CD4-positive, alpha-beta T cell treated with Interleukin-4 for 4 hours (primary cell): ENCODE data around the gene PHLDB2.

Experiments
- DNase-seq: peaks from one replicate; pipeline ENCODE4 v3.0.0-alpha.2; 2020

Gene PHLDB2

GRCh38 chr3:111967651-111968274 is 108.7 kb downstream of the PHLDB2 start:
- DNase-seq, result peak; percentile 78

GRCh38 chr3:111968319-111969054 is 109.4 kb downstream of the PHLDB2 start:
- DNase-seq, result no peak

- no peak for DNase-seq
These were observed 111.3 kb downstream of the PHLDB2 start for GRCh38 chr3:111970376-111970775.

DNA sequence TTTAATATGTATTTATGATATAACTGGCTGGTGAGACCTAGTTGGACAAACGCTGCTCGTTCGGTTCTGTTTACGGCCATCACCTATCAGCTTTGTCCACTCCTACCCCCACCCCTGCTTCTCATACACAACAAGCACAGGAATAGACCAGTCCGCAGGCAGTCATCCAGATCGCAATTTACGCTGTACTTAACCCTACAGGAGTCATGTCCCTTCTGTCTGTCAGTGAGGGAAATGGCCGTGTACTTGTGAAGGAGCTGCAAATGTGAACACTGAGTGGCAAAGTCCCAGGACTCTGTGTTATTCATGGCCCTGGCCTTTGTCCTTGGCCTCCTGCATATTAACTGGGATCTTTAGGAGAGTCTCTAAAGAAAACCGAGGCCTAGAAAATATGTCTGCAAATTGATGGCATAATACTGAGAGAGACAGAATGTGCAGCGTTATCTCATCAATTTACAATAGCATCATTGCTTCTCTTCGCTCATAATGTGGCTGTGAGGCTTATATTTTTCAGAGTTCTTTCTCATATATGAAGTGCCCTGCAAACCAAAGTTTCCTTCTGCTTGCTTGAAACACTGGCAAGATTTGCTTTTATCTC is 112.6 kb downstream of the PHLDB2 start:
- DNase-seq, result no peak

DNA sequence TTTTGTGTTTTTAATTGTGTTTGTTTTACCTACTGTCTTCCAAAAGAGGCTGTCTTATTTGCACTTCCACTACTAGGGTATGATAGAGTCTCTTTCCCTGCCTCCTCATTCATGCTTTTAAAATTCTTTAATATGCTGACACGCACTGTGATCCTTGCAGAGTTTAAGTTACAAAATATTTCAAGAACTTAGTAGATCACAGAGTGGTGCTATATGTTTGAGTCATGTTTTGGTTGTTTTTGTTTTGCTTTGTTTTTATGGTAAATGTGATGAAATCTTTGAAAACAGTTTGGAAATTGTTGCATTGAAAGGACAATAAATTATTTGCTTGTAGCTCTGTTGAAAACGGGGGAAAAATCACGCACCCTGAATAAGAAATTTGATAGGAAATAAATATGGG is 113.8 kb downstream of the PHLDB2 start:
- DNase-seq, result no peak

GRCh38 chr3:111975131-111975530 is 116.1 kb downstream of the PHLDB2 start:
- no peak for DNase-seq

GRCh38 chr3:111976254-111976653 is 117.2 kb downstream of the PHLDB2 start:
- DNase-seq, result no peak

- peak; percentile 97 for DNase-seq
These were observed 119.7 kb downstream of the PHLDB2 start, which contains the start of gene ABHD10 for GRCh38 chr3:111978583-111979433. Gene ABHD10, plus strand, starts transcription at chr3:111979026. Its CDS starts 36 bp downstream, at chr3:111979062.

DNA sequence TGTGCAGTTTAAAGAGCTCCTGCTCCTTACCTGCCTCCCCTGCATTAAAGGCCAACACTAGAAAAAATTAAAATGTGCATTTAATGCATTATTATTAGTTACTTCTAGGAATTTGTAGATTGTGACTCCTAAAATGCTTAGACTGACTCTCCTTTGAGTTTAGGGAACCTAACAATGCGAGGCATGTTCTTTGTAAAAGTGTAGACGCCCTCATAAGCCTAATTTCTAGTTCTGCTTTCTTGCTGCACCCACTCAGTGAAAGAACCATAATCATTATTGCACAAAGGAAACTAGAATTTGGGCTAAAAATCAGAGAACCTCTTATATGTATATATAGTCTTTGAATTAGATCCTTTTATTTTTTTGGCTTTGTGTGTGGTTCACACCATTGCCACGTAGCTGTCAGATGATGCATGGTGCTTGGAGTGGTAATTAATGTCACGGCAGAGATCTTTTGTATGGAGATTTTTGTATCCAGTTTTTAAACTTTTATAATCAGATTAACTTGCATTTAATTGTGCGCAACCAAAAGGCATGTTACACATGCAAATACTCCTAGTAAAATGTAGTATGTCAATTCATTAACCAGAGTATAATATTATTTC is 120.5 kb downstream of the PHLDB2 start:
- peak; percentile 10 for DNase-seq

GRCh38 chr3:111980716-111981456 is 121.8 kb downstream of the PHLDB2 start:
- DNase-seq, result no peak

DNA sequence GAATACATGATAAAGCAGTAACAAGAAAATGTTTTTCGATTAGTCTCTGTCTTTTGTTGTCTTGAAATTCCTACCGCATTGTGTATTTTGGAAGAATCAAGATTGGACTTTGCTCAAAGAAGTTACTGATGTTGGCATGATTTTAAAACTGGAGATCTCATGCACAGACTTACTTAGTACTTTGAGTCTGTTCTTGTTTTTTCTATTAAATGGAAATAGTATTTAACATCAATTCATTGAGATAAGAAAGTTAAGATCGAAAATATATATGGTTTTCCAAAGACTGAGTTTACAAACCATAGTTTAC is 122.3 kb downstream of the PHLDB2 start:
- DNase-seq, result no peak

GRCh38 chr3:111984636-111985298 is 125.7 kb downstream of the PHLDB2 start:
- no peak for DNase-seq

DNA sequence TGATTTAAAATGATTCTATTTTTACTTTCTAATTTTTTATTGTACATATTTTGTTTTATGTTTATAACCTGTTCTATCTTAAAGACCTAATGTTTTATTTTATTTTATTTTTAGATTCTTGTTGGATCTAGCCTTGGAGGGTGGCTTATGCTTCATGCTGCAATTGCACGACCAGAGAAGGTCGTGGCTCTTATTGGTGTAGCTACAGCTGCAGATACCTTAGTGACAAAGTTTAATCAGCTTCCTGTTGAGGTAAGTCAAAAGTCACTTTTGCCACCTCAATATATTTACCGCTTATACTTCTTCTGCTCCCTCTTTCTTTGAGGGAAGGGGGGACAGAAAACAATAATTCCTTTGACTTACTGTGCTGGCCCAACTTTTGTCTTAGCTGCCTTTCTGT is 127.7 kb downstream of the PHLDB2 start:
- no peak for DNase-seq

DNA sequence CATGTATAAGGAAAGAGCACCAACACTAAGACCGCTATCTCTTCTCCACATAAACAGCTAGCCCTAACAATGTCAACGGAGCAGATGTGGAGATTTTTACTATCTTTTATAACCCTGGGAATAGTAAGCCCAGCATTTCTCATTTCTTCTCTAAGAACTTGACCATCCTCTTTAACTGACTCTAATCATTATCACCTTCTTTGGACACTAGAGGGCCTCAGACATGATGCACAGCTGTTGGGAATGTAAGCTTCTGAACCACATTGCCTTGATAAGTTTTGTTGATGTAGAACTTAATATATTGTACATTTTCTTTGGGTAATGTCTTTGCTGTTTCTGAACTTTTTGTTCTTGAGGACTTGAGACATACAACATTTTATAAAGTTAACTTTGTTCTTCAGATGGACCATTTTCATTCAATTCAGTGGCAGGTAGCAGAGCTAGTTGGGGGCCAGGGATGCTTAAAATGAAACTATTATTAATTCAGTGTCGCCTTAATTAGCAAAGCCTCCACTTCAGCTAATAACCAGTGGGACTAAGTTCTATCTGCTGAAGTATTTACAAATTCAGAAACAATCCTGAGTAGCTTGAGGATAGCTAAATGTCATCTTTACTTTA is 130.1 kb downstream of the PHLDB2 start:
- DNase-seq, result peak; percentile 55

DNA sequence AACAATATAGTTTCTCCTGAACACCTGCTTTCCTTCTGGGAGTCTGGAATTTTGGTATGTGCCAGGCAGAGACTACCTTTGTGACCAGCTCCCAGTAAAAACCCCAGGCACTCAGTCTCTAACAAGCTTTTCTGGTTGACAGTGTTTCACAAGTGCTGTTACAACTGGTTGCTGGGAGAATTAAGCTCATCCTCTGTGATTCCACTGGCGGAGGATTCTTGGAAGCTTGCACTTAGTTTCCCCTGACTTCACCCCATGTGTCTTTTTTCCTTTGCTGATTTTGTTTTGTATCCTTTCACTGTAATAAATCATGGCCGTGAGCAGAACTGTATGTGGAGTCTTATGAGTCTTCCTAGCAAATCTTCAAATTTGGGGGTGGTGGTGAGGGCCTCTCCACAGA is 134.0 kb downstream of the PHLDB2 start:
- DNase-seq, result no peak

DNA sequence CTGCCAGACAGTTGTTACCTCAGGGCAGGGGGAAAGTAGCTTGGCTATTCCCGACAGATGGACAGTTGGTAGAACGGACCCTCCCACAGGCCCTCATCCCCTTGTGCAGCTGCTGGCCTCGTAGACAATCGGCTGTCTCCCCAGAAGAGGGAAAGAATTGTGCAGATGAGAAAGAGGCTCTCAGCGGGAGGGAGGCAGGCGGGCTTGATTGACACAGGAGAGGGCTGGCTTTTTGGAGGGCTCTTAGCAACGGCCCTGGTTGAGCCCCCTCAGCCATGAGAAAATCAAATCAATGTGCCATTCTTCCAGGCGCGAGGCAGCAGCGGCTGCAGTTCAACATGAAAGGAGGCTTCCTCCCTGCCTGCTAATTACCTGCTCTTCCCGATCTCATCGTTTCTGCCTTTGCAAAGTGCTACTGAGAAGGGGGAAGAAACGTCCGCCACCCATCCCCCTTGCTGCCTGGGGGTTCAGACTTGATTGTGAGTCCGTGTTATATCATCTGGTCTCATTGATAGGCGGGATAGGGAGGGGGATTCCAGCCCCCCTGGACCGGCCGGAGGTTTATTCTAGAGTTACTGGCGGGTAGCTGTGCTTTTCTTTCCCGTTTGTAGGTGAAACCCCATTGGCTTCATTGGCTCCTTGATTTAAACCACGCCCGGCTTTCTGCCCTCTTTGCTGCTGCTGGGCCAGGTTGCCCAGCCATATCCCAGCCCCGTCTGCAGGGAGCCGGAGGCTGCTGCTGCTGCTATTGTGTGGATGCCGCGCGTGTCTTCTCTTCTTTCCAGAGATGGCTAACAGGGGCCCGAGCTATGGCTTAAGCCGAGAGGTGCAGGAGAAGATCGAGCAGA is 139.8 kb downstream of the PHLDB2 start, which contains the start of gene TAGLN3:
TSS of gene TAGLN3 (plus strand) at position 287 of the 848 bp plus-strand sequence. CDS start at position 788, 501 bp downstream.
- DNase-seq, result no peak

DNA sequence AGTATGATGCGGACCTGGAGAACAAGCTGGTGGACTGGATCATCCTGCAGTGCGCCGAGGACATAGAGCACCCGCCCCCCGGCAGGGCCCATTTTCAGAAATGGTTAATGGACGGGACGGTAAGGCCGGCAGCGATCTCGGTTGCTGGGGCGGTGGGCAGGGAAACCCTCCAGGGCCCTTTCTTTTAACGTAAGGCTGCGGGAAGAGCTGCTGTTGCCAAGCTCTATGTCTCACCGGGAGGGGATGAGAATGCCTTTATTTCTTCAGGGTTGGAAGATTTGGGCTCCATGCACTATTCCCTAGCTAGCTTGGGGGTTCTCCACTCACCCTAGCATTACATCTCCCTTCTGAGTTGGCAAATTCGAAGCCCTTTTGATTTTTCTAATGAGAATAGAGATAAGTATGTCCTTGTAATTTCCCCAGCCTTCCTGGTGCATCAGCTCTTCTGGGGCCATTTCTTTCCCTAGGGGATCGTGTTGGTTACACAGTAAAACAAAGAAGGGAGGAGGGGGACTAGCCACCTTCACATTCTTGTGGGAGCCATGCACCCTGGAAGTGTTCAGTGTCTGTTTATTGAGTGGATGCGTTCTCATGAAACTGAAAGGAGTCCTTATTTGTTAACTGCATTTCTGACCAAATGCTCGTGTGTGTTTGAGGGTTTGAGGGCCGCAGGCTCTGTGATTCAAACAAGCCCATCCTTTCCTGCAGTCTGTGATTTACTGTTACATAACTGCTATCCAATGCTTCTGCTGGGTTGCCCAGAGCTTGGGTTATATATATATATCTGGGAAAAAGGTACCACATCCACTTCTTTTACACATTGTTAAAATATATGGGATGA is 140.6 kb downstream of the PHLDB2 start:
- DNase-seq, result no peak

DNA sequence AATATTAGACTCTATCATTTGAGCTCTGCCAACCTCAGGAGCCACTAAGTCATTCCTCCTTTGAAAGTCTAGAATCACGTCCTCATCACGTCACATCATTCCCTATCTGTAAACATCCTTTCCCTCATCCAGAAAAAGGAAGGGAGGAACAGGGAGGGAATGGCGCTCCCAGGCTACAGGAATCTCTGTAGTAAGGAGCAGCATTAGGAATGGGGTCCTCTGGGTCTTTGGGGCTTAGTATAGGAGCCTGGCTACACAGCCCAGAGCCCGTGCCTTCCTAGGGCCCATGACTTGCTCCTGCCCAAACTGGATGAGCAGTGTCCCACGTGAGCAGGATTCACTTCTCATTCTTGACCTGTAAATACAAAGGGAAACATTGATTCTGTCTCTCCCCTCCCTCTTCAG is 141.3 kb downstream of the PHLDB2 start:
- no peak for DNase-seq

- DNase-seq, result no peak
These were observed 141.9 kb downstream of the PHLDB2 start for GRCh38 chr3:112000966-112001365.
